A172 (cell line): ENCODE data around the gene ENTPD1. TPM values are rescaled to one million over a fixed set of nuclear protein-coding genes. Genes with fewer than 3 reads are reported as not detected.

Experiments
- total RNA-seq: library from RNA; depleted of rRNA; stranded (reverse); fragments of >200 nt; shearing (Covaris generic); gene quantifications from 2 replicates; pipeline ENCODE4 v1.2.3, GENCODE V29; 2014; rRNA removed

The ENTPD1 gene
- total RNA-seq, 1 experiment from 2014 or later, result 1.9 TPM

Other genes starting within 250 kb of the ENTPD1 start
- gene SORBS1, start 194.8 kb upstream of the ENTPD1 start, total RNA-seq, result 0.91 and 2.5 TPM in 2 replicates
- gene ALDH18A1, start 99.5 kb upstream of the ENTPD1 start, total RNA-seq, result 88.8 and 94.9 TPM in 2 replicates
- 41.8 and 43.1 TPM in 2 replicates for gene TCTN3, start 62.2 kb upstream of the ENTPD1 start, total RNA-seq
- 0.09 and 0.12 TPM in 2 replicates for gene CC2D2B, start 151.8 kb downstream of the ENTPD1 start, total RNA-seq